NB4 (cell line): Measurements from ENCODE around the gene MAST1.
"Not testable (repeated sequence)": the region's sequence is repeated elsewhere in the genome, so short reads cannot be mapped to it uniquely, and the experiment has no call there.

ENCODE experiments used
- DNase-seq: peaks from one replicate; pipeline ENCODE4 v3.0.0; 2010; ENCODE audit warnings: low read depth
- H3K4me3 ChIP-seq: one replicate; pipeline ENCODE4 v1.5.1; 2011; ENCODE audit warnings: mild to moderate bottlenecking, low read depth, low read length, moderate library complexity
- CTCF ChIP-seq: IDR thresholded peaks from one replicate; pipeline ENCODE4 v1.5.1; 2012; ENCODE audit warnings: low read depth, low read length
- MAX ChIP-seq: IDR thresholded peaks from 2 replicates; pipeline ENCODE4 v1.6.1; 2011; ENCODE audit warnings: low read depth, low read length
- MYC ChIP-seq: IDR thresholded peaks from 2 replicates; pipeline ENCODE4 v1.6.1; 2011; ENCODE audit warnings: low read depth, low read length
- POLR2A ChIP-seq: IDR thresholded peaks from 2 replicates; pipeline ENCODE4 v1.6.1; 2011; ENCODE audit warnings: mild to moderate bottlenecking; ENCODE audit not compliant: insufficient read length; ENCODE audit errors: extremely low read depth

The MAST1 gene

GRCh38 chr19:12890299-12890786, 52.0 kb downstream of the MAST1 start:
- not testable (repeated sequence) for DNase-seq
- H3K4me3 ChIP-seq: peak overlapping the region; percentile 46
- 0 out of 2 replicates have a peak, but pooled peaks have one; percentile 6 for TF ChIP-seq MYC

- DNase-seq: peak; percentile 99
- TF ChIP-seq CTCF (no peak), POLR2A (peak; percentile 41), MAX (peak; percentile 70), MYC (peak; percentile 79)
- peak within 1 kb of the TSS; percentile 97 for H3K4me3 ChIP-seq
These were observed 52.7 kb downstream of the MAST1 start, which contains the start of gene GCDH for GRCh38 chr19:12890787-12891552. GCDH (plus strand) TSS chr19:12891160; CDS start chr19:12891305, 145 bp downstream.

- peak overlapping the region; percentile 97 for H3K4me3 ChIP-seq
- TF ChIP-seq CTCF (no peak), MYC (no peak)
- DNase-seq: no peak
These were observed 53.3 kb downstream of the MAST1 start for GRCh38 chr19:12891553-12892021.

GRCh38 chr19:12893582-12893981, 55.3 kb downstream of the MAST1 start:
- TF ChIP-seq POLR2A (no peak), MYC (no peak), CTCF (no peak), MAX (no peak)

GRCh38 chr19:12896460-12896859, 58.1 kb downstream of the MAST1 start:
- no peak for TF ChIP-seq CTCF
- TF ChIP-seq MAX: no peak
- no peak for TF ChIP-seq MYC
- TF ChIP-seq POLR2A: no peak
- H3K4me3 ChIP-seq: no peak overlapping the region
- DNase-seq: no peak

More at GRCh38 chr19:12893582-12893981, 55.3 kb downstream of the MAST1 start:
- DNase-seq: no peak
- no peak overlapping the region for H3K4me3 ChIP-seq

GRCh38 chr19:12899891-12900518, 61.7 kb downstream of the MAST1 start:
- no peak overlapping the region for H3K4me3 ChIP-seq
- DNase-seq: no peak
- TF ChIP-seq CTCF (no peak), MAX (no peak), POLR2A (no peak), MYC (no peak)
